HG02642 (cell line): ENCODE results near the gene EPRS1.
A peak's percentile ranks its signal among the peaks of the same experiment; 100 is the strongest.

Source experiments
- ATAC-seq: cut with Tn5 transposase; IDR thresholded peaks from one replicate; pipeline ENCODE4 v1.9.1; 2021; ENCODE audit warnings: mild to moderate bottlenecking; ENCODE audit not compliant: unreplicated experiment, poor library complexity

EPRS1 gene

GRCh38 chr1:220046052-220046930 is at the start of gene EPRS1:
TSS of gene EPRS1 (minus strand) at chr1:220046505. CDS start at chr1:220046388, 117 bp downstream.
- ATAC-seq, result peak; percentile 99

DNA sequence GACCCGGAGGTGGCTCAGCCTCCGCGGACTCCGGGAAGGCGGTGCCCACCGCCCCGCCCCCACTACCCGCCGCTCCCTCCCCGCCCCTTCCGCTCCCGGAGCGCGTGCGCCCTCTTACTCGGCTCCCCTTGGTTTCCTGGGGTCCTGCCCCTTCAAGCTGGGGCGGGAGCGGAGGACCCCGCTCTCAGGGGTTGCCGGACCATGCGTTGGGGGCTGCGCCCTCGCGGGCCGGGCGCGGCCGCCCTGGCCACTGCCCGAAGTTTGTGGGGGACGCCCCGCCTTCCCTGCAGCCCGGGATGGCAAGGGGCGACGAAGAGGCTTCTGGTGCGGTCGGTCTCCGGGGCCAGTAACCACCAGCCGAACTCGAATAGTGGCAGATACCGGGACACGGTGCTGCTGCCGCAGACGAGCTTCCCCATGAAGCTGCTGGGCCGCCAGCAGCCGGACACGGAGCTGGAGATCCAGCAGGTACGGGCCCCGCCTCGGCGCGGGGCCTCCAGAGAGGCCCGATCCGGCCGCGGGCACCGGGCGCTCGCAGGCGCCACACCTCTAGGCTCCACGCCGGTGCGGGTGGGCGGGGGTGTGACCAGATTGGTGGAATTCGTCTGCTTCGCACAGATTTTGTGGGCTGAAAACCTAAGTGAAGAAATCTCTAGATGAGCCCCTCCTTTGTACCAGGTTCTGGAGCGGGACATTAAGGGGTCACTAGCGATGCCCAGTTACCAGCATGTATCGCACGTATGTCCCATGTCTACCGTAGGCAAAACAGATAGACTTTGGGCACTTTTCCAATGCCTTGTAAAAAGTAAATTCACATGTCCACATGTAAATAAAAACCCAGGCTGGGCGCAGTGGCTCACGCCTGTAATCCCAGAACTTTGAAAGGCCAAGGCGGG is 48.0 kb upstream of the EPRS1 start, which contains the start of gene IARS2:
TSS of gene IARS2 (plus strand) at position 117 of the 896 bp plus-strand sequence. CDS start at position 202, 85 bp downstream.
- ATAC-seq, result peak; percentile 69

GRCh38 chr1:220093361-220094015 is 47.2 kb upstream of the EPRS1 start:
- ATAC-seq, result no peak

DNA sequence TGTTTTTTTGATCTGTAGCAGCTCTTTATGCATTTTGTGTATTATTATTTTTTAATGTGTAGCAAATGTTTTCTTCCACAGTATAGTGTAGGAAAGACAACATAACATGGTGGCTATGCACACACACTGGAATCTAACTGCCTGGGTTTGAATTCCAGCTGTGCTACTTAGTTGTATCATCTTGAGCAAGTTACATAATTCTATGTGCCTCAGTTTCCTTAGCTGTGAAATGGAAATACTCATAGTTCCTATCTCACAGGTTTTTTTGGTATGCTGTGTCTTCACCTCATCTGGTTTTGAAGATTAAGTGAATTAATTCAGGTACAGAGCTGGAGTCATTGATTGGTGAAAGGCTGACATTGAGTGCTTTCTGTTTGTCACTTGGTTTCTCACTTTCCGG is 46.4 kb upstream of the EPRS1 start:
- ATAC-seq, result no peak

DNA sequence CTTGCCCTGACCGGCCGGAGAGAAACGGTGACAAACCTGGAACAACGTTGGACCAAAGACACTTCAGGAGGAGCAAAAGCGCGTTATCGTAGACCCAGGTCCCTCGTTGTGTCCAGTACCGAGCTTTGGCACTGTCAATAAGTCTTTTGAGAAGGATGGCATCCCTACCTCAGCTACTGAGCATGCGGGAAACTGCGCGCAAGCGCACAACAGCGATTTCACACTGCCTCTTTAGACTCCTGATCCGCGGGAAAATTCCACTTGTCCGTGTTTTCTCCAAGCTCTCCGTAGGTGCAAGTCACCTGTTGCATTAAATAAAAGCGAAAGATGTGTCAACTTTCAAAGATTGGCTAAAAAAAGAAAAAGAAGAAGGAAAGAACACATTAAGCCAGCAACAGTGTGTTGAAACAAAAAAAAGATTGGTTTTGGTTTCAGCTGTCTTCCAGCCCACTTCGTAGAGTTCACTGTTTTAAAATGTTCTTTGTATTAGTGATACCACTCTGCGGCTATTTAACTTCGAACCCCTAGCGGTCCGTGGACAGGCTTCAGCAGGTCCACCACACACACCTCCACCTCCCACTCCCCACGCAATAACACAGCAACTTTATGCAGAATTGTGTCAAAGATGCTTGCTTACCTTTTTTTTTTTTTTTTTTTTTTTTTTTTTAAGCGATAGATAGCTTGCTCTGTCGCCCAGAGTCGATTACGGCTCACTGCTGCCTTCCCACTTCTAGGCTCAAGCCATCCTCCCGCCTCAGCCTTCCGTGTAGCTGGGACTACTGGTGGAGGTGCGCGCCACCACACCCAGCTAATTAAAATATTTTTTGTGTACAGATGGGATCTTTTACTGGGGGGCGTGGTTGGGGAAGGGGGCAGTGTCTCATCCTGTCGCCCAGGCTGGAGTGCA is 43.6 kb upstream of the EPRS1 start, which contains the start of gene BPNT1:
TSS of gene BPNT1 (minus strand) at position 139 of the 907 bp plus-strand sequence. CDS start 9,942 bp downstream, outside the sequence.
- peak; percentile 58 for ATAC-seq

DNA sequence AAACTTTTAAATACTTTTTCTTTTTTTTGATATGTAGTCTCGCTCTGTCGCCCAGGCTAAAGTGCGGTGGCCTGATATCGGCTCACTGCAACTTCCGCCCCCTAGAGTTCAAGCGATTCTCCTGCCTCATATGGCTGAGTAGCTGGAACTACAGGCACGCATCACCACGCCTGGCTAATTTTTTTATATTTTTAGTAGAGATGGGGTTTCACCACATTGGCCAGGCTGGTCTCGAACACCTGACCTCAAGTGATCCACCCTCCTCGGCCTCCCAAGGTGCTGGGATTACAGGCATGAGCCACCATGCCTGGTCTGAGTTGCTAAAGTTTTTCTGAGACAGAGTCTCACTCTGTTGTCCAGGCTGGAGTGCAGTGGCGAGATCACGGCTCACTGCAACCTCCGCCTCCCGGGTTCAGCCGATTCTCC is 40.0 kb upstream of the EPRS1 start:
- peak; percentile 58 for ATAC-seq

- ATAC-seq, result no peak
Measured at GRCh38 chr1:220084460-220084859, 38.2 kb upstream of the EPRS1 start.

GRCh38 chr1:220077887-220078286 is 31.6 kb upstream of the EPRS1 start:
- ATAC-seq, result no peak

DNA sequence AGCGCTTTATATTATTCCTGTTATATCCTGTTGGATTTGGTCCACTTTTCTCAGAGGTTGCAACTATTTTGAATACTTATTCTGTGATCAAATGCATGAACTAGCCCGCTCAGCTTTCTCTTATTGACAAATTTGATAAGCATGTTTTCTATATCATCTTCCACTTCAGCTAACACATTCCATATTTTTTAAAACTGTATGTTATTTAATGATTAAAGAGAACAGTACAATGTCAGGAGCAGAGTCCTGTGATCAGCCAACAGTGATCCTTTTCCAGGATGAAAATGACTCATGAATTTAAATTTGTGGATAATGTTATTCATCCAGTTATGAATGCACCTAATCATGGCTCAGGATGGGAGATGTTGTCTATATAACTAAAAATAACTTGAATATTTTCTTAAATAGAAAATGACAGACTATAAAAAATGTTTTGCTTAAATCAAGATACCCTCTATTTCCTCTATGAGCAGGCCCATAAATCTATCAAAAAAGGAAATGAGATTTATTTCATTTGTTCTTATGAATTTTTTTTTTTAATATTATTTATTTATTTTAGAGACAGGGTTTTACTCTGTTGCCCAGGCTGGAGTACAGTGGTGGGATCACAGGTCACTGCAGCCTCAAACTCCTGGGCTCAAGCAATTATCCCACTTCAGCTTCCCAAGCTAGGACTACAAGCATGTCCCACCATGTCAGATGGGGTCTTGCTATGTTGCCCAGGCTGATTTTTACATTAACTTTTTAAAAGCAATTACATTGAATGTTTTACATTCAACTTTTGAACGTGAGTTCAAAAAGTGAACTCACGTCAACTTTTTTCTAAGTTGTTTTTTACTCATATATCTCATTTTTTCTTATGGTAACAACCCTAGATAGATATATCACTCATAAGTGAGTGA is 30.8 kb upstream of the EPRS1 start:
- no peak for ATAC-seq

DNA sequence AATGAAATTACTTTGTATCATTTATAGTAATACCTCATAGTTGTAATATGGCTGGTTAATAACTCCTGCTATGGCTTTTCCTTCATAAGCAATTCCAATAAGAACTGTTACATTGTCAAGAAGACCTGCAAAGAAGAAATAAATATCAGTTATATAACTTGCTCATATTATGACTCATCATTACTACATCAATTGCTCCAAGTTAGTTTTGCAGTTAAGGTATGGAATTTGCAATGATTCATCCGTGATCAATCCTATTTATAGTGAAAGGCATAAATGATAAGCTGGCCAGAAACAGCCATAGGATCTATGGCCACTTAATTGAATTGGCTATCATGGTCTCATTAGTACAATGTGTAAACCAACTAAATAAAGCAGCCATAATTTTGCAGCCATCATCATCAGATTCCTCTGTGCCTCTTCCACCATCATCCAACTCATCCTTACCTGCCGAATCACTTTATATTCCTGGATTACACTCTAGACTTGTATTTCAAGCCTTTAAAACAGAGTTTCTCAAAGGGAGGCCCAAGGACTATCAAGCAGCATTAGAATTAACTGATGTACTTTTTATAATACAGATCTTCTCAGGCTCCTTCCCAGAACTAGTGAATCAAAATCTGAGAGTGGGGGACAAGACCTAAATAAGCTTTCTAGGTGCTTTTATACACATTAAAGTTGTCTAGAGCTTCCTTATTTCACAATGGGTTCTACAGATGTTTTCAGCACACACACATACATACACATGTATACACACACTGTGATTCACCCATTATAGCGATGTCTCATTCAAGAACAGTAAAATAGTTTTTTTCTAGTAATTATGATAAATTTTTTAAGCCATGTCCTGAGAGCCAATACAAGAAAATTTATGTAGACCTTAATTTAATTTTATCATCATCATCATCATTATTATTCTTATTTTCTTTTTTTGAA is 21.2 kb upstream of the EPRS1 start:
- ATAC-seq, result no peak

DNA sequence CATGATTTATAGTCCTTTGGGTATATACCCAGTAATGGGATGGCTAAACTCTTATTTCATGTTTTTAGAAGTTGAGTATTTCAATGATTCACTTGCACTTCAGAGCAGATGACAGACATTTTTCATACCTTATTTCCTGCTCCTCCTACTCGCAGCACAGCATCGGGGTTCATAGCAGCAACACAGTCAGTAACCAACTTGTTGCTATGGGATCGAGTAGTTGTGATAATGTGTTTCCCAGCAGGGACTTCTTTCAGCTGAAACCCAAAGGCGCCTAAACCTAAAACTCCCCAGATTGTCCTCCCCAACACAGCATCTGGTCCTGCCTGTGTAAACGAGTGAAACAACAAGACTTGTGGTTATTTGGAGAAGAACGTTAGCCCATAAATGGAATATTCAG is 16.3 kb upstream of the EPRS1 start:
- ATAC-seq, result no peak

GRCh38 chr1:220060876-220061275 is 14.6 kb upstream of the EPRS1 start:
- no peak for ATAC-seq

GRCh38 chr1:220056374-220056773 is 10.1 kb upstream of the EPRS1 start:
- ATAC-seq, result no peak

- ATAC-seq, result no peak
Measured at GRCh38 chr1:220045356-220046051, 801 bp downstream of the EPRS1 start.

DNA sequence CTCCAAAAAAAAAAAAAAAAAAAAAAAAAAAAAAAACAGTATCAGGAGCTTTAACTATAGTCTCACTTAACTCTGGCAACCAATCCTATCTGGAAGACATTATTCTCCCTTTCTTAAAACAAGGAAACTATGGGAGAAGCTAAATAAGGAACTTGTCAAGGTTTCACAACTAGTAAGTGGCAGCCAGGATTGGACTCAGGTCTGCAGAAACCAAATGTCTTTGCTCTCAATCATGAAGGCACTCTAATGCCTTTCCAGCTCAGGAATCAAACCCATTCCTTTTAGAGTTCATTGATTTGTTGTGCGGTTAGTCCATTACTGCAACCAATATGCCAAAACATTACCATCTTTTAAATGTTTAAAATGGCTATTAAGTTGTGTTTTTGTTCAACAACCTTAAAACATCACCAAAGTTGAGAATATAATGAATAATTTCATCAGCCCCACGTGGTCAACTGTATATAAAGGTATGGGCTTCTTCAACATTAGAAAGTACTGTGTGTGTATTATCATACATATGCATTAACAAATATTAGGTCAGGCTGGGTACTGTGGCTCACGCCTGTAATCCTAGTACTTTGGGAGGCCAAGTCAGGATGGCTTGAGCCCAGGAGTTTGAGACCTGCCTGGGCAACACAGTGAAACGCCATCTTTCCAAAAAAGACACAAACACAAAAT is 1.5 kb downstream of the EPRS1 start:
- ATAC-seq, result no peak

DNA sequence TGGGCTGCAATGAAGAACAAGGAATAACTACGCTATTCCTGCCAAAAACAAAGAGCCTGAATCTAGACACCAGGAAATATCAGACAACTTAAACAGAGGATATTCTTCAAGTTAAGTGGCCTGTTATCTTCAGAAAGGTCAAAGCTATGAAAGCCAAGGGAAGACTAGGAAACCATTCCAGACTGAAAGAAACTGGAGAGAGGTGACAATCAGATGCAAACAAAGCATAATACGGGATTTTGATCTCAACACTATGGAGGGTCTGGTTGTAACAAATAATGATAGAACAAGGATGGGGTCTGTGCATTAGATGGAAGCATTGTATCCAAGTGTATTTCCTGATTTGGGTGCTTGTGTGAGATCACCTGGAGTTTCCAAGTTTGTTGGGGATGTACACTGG is 2.7 kb downstream of the EPRS1 start:
- no peak for ATAC-seq
